Measurements from ENCODE around the gene XIRP1. TPM values are rescaled to one million over a fixed set of nuclear protein-coding genes. Genes with fewer than 3 reads are reported as not detected.

XIRP1 gene
- total RNA-seq, 4 donors from 2014 or later: not detected

DNA sequence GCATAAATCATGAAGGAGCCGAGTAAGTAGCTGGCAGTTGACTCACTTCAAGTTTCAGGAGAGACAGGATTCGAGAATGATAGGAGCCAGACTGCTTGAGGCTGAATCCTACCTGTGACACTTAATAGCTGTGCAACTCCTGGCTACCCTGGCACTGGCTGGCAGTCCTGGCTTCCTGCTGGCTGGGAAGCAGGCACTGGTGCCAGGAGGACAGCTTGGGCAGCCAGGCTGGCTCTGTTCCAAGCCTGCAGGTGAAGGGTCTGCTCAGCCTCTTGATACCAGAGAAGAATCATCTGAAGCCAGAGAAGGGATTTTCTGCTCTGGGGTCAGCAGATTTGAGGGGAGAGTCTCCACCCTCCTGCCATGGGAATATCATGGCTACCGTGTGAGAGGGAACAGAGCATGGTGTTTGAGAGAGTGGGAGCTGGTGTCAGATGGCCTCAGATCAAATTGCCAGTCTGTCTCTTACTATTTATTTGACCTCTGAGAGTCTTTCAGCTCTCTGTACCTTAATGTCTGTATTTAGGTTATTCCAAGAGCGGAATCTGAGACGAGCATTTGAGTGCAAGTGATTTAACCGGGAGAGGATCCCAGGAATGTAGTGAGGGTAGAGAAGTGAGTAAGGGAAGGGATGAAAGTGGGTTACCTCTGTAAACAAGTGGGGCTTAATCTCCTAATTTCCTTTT is 4.4 kb upstream of the XIRP1 start:
- intact Hi-C loops (cut with DNase I): no loop called here
- no peak for TF ChIP-seq POLR2A (IDR thresholded peaks at IDR 0.05)
- TF ChIP-seq, protein P1, sequence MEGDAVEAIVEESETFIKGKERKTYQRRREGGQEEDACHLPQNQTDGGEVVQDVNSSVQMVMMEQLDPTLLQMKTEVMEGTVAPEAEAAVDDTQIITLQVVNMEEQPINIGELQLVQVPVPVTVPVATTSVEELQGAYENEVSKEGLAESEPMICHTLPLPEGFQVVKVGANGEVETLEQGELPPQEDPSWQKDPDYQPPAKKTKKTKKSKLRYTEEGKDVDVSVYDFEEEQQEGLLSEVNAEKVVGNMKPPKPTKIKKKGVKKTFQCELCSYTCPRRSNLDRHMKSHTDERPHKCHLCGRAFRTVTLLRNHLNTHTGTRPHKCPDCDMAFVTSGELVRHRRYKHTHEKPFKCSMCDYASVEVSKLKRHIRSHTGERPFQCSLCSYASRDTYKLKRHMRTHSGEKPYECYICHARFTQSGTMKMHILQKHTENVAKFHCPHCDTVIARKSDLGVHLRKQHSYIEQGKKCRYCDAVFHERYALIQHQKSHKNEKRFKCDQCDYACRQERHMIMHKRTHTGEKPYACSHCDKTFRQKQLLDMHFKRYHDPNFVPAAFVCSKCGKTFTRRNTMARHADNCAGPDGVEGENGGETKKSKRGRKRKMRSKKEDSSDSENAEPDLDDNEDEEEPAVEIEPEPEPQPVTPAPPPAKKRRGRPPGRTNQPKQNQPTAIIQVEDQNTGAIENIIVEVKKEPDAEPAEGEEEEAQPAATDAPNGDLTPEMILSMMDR (IDR thresholded peaks at IDR 0.05): no peak
- H3K4me3 ChIP-seq (replicated peaks in 1 of 3): no peak overlapping the region
- WGBS, 2 donors: 36 to 40% methylated on average over 5 to 6 of the region's 6 CpGs
- no peaks in the 10 kb centered on the region for H3K9me3 ChIP-seq
- H3K27me3 ChIP-seq: no peaks in the 10 kb centered on the region
- H3K36me3 ChIP-seq: no peaks in the 10 kb centered on the region
- H3K27ac ChIP-seq: no peak overlapping the region
- H3K4me1 ChIP-seq: no peaks in the 10 kb centered on the region
- peak; percentile 63 to 68 for DNase-seq

DNA sequence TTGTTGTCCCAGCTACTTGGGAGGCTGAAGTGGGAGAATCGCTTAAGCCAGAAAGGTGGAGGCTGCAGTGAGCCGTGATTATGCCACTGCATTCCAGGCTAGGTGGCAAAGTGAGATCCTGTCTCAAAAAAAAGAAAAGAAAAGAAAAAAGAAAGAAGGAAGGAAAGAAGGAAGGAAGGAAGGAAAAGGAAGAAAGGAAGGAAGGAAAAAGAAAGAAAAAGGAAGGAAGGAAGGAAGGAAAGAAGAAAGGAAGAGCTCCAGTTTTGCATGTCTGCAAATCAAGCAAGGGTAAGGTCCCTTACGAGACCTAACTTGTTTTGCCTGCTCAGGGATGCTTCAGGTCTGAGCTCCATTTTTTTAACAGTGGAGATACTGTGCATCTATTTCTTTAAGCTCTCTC is 3.6 kb upstream of the XIRP1 start:
- no peaks in the 10 kb centered on the region for H3K9me3 ChIP-seq
- H3K27me3 ChIP-seq: no peaks in the 10 kb centered on the region
- intact Hi-C loops (cut with DNase I): no loop called here
- WGBS, 2 donors: 85 to 88% methylated on average over 3 of the region's 3 CpGs
- H3K36me3 ChIP-seq: no peaks in the 10 kb centered on the region
- no peak overlapping the region for H3K4me3 ChIP-seq (replicated peaks in 1 of 3)
- TF ChIP-seq, protein P1 (IDR thresholded peaks at IDR 0.05): no peak
- no peak for TF ChIP-seq POLR2A (IDR thresholded peaks at IDR 0.05)
- H3K27ac ChIP-seq: no peak overlapping the region
- no peaks in the 10 kb centered on the region for H3K4me1 ChIP-seq
- DNase-seq: no peak

DNA sequence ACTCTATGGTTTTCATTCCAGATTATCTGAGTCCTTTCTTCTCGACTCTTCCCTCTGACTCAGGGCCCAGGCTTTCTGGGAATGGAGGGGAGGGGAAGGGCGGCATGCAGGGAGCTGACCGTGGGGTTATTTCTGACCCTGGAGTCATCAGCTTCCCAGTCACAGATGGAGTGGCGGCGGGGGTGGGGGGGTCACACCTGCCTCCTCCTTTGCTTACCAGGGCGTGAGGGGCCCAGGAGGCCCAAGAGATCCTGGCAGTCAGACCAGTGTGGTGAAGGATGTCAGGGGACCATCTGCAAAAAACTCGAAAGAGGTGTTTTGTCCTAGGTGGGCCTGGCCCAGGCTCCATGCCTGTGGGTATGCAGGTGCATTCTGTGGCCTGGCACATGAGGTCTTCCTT is 996 bp upstream of the XIRP1 start:
- no peaks in the 10 kb centered on the region for H3K9me3 ChIP-seq
- TF ChIP-seq, protein P1 (IDR thresholded peaks at IDR 0.05): no peak
- no peak for TF ChIP-seq POLR2A (IDR thresholded peaks at IDR 0.05)
- H3K4me3 ChIP-seq (replicated peaks in 1 of 3): no peak overlapping the region
- WGBS, 2 donors: 83 to 86% methylated on average over 6 to 7 of the region's 7 CpGs
- H3K27me3 ChIP-seq: no peaks in the 10 kb centered on the region
- no peaks in the 10 kb centered on the region for H3K36me3 ChIP-seq
- intact Hi-C loops (cut with DNase I): no loop called here
- H3K27ac ChIP-seq: no peak overlapping the region
- no peak for DNase-seq
- H3K4me1 ChIP-seq: peaks cover 0 to 14% of the 10 kb centered on the region in 2 donors

DNA sequence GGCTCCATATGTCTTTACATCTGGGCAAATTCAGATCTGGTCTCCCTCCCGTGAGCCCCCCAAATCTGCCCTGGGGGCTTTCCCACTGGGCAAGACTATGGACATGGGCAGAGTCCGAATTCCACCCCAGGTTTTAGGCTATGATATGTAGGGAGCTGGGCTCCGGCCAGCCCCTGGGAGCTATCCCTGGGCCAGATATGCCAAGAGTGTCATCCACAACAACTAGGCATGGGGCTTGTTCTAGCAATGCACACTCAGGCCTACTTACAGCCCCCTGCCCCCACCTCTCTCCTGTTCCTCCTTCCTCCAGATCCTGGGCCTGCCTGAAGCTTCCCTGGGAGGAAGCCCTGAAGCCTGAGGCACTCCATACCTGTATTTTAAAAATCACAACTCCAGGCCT is 622 bp downstream of the XIRP1 start:
- intact Hi-C loops (cut with DNase I): loop anchor here (2.0 kb wide), 1 partner anchor 99 kb away; no protein-coding TSS in a partner anchor
- WGBS, 2 donors: 100% methylated on average over 3 of the region's 3 CpGs
- Histone ChIP-seq H3K36me3 (no peaks in the 10 kb centered on the region), H3K4me3 (replicated peaks in 1 of 3) (no peak overlapping the region), H3K4me1 (peaks cover 0 to 14% of the 10 kb centered on the region in 2 donors), H3K9me3 (no peaks in the 10 kb centered on the region), H3K27ac (no peak overlapping the region), H3K27me3 (no peaks in the 10 kb centered on the region)
- TF ChIP-seq, protein P1 (IDR thresholded peaks at IDR 0.05): no peak
- TF ChIP-seq POLR2A (IDR thresholded peaks at IDR 0.05): no peak
- DNase-seq: no peak

DNA sequence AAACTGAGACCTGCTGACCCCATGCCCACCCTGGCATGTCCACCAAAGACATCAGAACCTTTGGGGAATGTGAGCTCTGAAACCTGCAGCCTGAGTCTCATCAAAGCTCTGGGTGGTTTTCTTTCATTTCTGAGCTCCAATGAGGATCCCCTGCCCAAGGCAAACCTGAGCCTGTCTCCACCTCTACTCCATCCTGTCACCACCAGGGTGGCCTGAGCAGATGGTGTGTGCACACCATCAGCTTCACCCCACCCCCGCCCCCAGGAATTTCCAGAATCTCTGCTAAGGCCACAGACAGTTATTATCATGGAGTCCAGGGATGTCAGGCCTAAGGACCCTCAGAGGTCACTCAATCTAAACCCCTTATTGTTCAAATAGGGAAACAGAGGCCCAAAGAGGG is 1.3 kb downstream of the XIRP1 start:
- 87 to 100% methylated on average over 1 of the region's 1 CpG for WGBS, 2 donors
- H3K27ac ChIP-seq: no peak overlapping the region
- intact Hi-C loops (cut with DNase I): loop anchor here (2.0 kb wide), 1 partner anchor 100 kb away; no protein-coding TSS in a partner anchor
- no peaks in the 10 kb centered on the region for H3K36me3 ChIP-seq
- no peaks in the 10 kb centered on the region for H3K27me3 ChIP-seq
- H3K9me3 ChIP-seq: no peaks in the 10 kb centered on the region
- H3K4me3 ChIP-seq (replicated peaks in 1 of 3): no peak overlapping the region
- TF ChIP-seq, protein P1 (IDR thresholded peaks at IDR 0.05): no peak
- no peak for TF ChIP-seq POLR2A (IDR thresholded peaks at IDR 0.05)
- DNase-seq: no peak
- peaks cover 0 to 14% of the 10 kb centered on the region in 2 donors for H3K4me1 ChIP-seq

Data from thyroid gland (tissue), 4 donors.